ENCODE data around the gene HHAT.

- TF ChIP-seq EZH2 (IDR thresholded peaks at IDR 0.05; ENCODE audit: borderline replicate concordance, low read depth, low read length) (no peak), MEIS2 (IDR thresholded peaks at IDR 0.05; ENCODE audit: partially characterized antibody) (no peak), TCF7L2 (IDR thresholded peaks at IDR 0.05; ENCODE audit: low read depth, low read length) (no peak), CBX3 (IDR thresholded peaks at IDR 0.05; ENCODE audit: borderline replicate concordance in 1 of 2, low read length in 2 of 2) (no peak), CTCF (IDR thresholded peaks at IDR 0.05 in 2 of 3, conservative IDR thresholded peaks at IDR 0.05 in 1 of 3; ENCODE audit: insufficient read depth in 2 of 3, low read depth in 1 of 3, low read length in 3 of 3) (no peak), PHF21A (IDR thresholded peaks at IDR 0.05; ENCODE audit: borderline replicate concordance, low read depth) (no peak), POLR2A (conservative IDR thresholded peaks at IDR 0.05) (no peak)
- TF ChIP-seq, protein P1, sequence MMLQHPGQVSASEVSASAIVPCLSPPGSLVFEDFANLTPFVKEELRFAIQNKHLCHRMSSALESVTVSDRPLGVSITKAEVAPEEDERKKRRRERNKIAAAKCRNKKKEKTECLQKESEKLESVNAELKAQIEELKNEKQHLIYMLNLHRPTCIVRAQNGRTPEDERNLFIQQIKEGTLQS (IDR thresholded peaks at IDR 0.05): no peak
- TF ChIP-seq, protein P1 (CRISPR knock-in tag; conservative IDR thresholded peaks at IDR 0.05): no peak
- TF ChIP-seq, protein P2, sequence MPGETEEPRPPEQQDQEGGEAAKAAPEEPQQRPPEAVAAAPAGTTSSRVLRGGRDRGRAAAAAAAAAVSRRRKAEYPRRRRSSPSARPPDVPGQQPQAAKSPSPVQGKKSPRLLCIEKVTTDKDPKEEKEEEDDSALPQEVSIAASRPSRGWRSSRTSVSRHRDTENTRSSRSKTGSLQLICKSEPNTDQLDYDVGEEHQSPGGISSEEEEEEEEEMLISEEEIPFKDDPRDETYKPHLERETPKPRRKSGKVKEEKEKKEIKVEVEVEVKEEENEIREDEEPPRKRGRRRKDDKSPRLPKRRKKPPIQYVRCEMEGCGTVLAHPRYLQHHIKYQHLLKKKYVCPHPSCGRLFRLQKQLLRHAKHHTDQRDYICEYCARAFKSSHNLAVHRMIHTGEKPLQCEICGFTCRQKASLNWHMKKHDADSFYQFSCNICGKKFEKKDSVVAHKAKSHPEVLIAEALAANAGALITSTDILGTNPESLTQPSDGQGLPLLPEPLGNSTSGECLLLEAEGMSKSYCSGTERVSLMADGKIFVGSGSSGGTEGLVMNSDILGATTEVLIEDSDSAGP (CRISPR knock-in tag; IDR thresholded peaks at IDR 0.05): no peak
Measured at GRCh38 chr1:210700511-210700910, 371.8 kb downstream of the HHAT start.
